Transverse colon (tissue), 4 donors: ENCODE results near the gene STAB1.

Experiments used
- EP300 ChIP-seq: sonication (generic); formaldehyde crosslinking; IDR thresholded peaks from one replicate; pipeline ENCODE4 v1.6.1; 2017; ENCODE audit warnings: antibody characterized with exemption, low read depth
- POLR2A ChIP-seq: fragments of 450-650 bp; IDR thresholded peaks from one replicate; pipeline ENCODE4 v1.6.1; 2016; ENCODE audit warnings: antibody characterized with exemption, mild to moderate bottlenecking, moderate library complexity
- POLR2AphosphoS5 ChIP-seq, 3 donors: sonication (generic); formaldehyde crosslinking; IDR thresholded peaks; one replicate each; pipeline ENCODE4 v1.6.1; 2016; ENCODE audit warnings: antibody characterized with exemption in 3 of 3
- TF ChIP-seq, protein P1 (sequence below), 5 experiments: fragments of 200-600 bp in 3 of 5; fragments of 450-650 bp in 2 of 5; sonication (generic) in 3 of 5; IDR thresholded peaks; 1 replicate in 2 of 5; 2 replicates in 3 of 5; pipeline ENCODE4 v1.5.1; 2016 to 2017; ENCODE audit warnings: antibody characterized with exemption in 5 of 5, inconsistent platforms in 3 of 5, mild to moderate bottlenecking in 2 of 5, moderate library complexity in 1 of 5

DNA sequence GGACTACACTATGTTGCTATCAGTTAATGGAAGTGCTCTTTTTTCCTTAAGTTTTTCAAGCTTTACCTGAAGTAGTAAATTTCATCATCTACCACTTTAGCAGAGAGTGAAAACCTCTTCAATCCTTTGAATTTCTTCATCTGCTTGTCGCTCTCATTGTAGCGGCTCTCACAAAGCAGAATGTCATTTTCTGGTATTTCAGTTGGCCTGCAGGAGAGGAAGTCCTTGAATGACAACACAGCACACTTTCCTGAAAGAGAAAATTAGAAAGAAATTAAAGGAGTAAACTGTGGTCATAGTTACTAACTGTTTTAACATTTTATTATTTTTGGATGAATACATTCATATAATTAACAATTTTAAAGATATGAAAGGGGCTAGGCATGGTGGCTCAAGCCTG is 68.8 kb downstream of the STAB1 start:
- TF ChIP-seq, protein P1, sequence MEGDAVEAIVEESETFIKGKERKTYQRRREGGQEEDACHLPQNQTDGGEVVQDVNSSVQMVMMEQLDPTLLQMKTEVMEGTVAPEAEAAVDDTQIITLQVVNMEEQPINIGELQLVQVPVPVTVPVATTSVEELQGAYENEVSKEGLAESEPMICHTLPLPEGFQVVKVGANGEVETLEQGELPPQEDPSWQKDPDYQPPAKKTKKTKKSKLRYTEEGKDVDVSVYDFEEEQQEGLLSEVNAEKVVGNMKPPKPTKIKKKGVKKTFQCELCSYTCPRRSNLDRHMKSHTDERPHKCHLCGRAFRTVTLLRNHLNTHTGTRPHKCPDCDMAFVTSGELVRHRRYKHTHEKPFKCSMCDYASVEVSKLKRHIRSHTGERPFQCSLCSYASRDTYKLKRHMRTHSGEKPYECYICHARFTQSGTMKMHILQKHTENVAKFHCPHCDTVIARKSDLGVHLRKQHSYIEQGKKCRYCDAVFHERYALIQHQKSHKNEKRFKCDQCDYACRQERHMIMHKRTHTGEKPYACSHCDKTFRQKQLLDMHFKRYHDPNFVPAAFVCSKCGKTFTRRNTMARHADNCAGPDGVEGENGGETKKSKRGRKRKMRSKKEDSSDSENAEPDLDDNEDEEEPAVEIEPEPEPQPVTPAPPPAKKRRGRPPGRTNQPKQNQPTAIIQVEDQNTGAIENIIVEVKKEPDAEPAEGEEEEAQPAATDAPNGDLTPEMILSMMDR (IDR thresholded peaks at IDR 0.05): no peak
- TF ChIP-seq POLR2AphosphoS5 (IDR thresholded peaks at IDR 0.05) (no peak), POLR2A (no peak), EP300 (no peak)
